ENCODE data around the gene FAM83E. TPM values are rescaled to one million over a fixed set of nuclear protein-coding genes. Genes with fewer than 3 reads are reported as not detected.
"Not testable (repeated sequence)": the region's sequence is repeated elsewhere in the genome, so short reads cannot be mapped to it uniquely, and the experiment has no call there.

Gene FAM83E
- total RNA-seq, 2 donors from 2014 or later, result 3.5 to 13.7 TPM

- H3K36me3 Mint-ChIP-seq, result no peaks in the 10 kb centered on the region
- ATAC-seq (no peak), DNase-seq (ENCODE audit: low spot score) (no peak)
- H3K4me3 Mint-ChIP-seq, result peak within 1 kb of the TSS; percentile 81
- no peaks in the 10 kb centered on the region for H3K27me3 Mint-ChIP-seq
- H3K4me1 Mint-ChIP-seq (ENCODE audit: low read depth in 2 of 2), result peaks cover 35 to 42% of the 10 kb centered on the region in 2 donors
- H3K9me3 Mint-ChIP-seq, result peaks cover 5% of the 10 kb centered on the region
- H3K27ac Mint-ChIP-seq, result peak within 1 kb of the TSS; percentile 94 to 99
Measured at GRCh38 chr19:48636859-48637448, 22.1 kb upstream of the FAM83E start, which contains the start of gene DBP. TSS of gene DBP (minus strand) at chr19:48637379. CDS start at chr19:48636994, 385 bp downstream.

- Mint-ChIP-seq H3K36me3 (no peaks in the 10 kb centered on the region), H3K27me3 (no peaks in the 10 kb centered on the region), H3K4me1 (ENCODE audit: low read depth in 2 of 2) (peaks cover 35 to 42% of the 10 kb centered on the region in 2 donors), H3K27ac (peak overlapping the region; percentile 71 to 83), H3K9me3 (peaks cover 5% of the 10 kb centered on the region), H3K4me3 (peak overlapping the region; percentile 81)
- DNase-seq (ENCODE audit: low spot score), result no peak
- no peak for ATAC-seq
Measured at GRCh38 chr19:48635966-48636858, 21.3 kb upstream of the FAM83E start.

GRCh38 chr19:48635263-48635965, 20.5 kb upstream of the FAM83E start:
- no peaks in the 10 kb centered on the region for H3K36me3 Mint-ChIP-seq
- H3K9me3 Mint-ChIP-seq, result peaks cover 5% of the 10 kb centered on the region
- peak overlapping the region; percentile 71 to 83 for H3K27ac Mint-ChIP-seq
- DNase-seq (ENCODE audit: low spot score), result peak; percentile 84
- H3K4me3 Mint-ChIP-seq, result peak overlapping the region; percentile 81
- ATAC-seq, result peak; percentile 40 to 62
- H3K27me3 Mint-ChIP-seq, result no peaks in the 10 kb centered on the region
- peaks cover 35 to 42% of the 10 kb centered on the region in 2 donors for H3K4me1 Mint-ChIP-seq (ENCODE audit: low read depth in 2 of 2)

- peak; percentile 24 to 40 for ATAC-seq
- Mint-ChIP-seq H3K27me3 (no peaks in the 10 kb centered on the region), H3K36me3 (no peaks in the 10 kb centered on the region), H3K4me1 (ENCODE audit: low read depth in 2 of 2) (peaks cover 35 to 42% of the 10 kb centered on the region in 2 donors), H3K9me3 (peaks cover 5% of the 10 kb centered on the region), H3K27ac (peak overlapping the region; percentile 62 to 64), H3K4me3 (peak overlapping the region; percentile 75)
- DNase-seq (ENCODE audit: low spot score), result peak; percentile 91
Measured at GRCh38 chr19:48634424-48635262, 19.8 kb upstream of the FAM83E start.

- H3K4me3 Mint-ChIP-seq, result peak overlapping the region; percentile 75
- peaks cover 35 to 38% of the 10 kb centered on the region in 2 donors for H3K4me1 Mint-ChIP-seq (ENCODE audit: low read depth in 2 of 2)
- ATAC-seq (no peak), DNase-seq (ENCODE audit: low spot score) (no peak)
- H3K27ac Mint-ChIP-seq, result peak overlapping the region; percentile 62 to 64
- H3K9me3 Mint-ChIP-seq, result peaks cover 5% of the 10 kb centered on the region
- H3K36me3 Mint-ChIP-seq, result no peaks in the 10 kb centered on the region
- no peaks in the 10 kb centered on the region for H3K27me3 Mint-ChIP-seq
Measured at GRCh38 chr19:48634036-48634342, 19.1 kb upstream of the FAM83E start.

GRCh38 chr19:48633148-48634035, 18.5 kb upstream of the FAM83E start:
- Mint-ChIP-seq H3K36me3 (no peaks in the 10 kb centered on the region), H3K27ac (peak overlapping the region; percentile 62 to 64), H3K27me3 (no peaks in the 10 kb centered on the region), H3K9me3 (peaks cover 1% of the 10 kb centered on the region), H3K4me1 (ENCODE audit: low read depth in 2 of 2) (peaks cover 29 to 36% of the 10 kb centered on the region in 2 donors), H3K4me3 (no peak overlapping the region)
- ATAC-seq (no peak), DNase-seq (ENCODE audit: low spot score) (no peak)

GRCh38 chr19:48632692-48633147, 17.8 kb upstream of the FAM83E start:
- Mint-ChIP-seq H3K4me1 (ENCODE audit: low read depth in 2 of 2) (peaks cover 23 to 30% of the 10 kb centered on the region in 2 donors), H3K36me3 (no peaks in the 10 kb centered on the region), H3K4me3 (no peak overlapping the region), H3K9me3 (no peaks in the 10 kb centered on the region), H3K27me3 (no peaks in the 10 kb centered on the region), H3K27ac (peak overlapping the region in 1 of 2 donors; percentile 47)
- ATAC-seq, result no peak
- DNase-seq (ENCODE audit: low spot score), result no peak

- H3K27me3 Mint-ChIP-seq; H3K36me3 Mint-ChIP-seq; H3K9me3 Mint-ChIP-seq; ATAC-seq; H3K4me3 Mint-ChIP-seq; DNase-seq (ENCODE audit: low spot score): not testable (repeated sequence)
- Mint-ChIP-seq H3K27ac (peak overlapping the region in 1 of 2 donors; percentile 47), H3K4me1 (ENCODE audit: low read depth in 2 of 2) (peaks cover 20 to 26% of the 10 kb centered on the region in 2 donors)
Measured at GRCh38 chr19:48632286-48632685, 17.4 kb upstream of the FAM83E start.

- H3K36me3 Mint-ChIP-seq, result no peaks in the 10 kb centered on the region
- no peak overlapping the region for H3K4me3 Mint-ChIP-seq
- H3K9me3 Mint-ChIP-seq, result no peaks in the 10 kb centered on the region
- ATAC-seq (no peak), DNase-seq (ENCODE audit: low spot score) (no peak)
- no peak overlapping the region for H3K27ac Mint-ChIP-seq
- peaks cover 19 to 33% of the 10 kb centered on the region in 2 donors for H3K4me1 Mint-ChIP-seq (ENCODE audit: low read depth in 2 of 2)
- H3K27me3 Mint-ChIP-seq, result no peaks in the 10 kb centered on the region
Measured at GRCh38 chr19:48631225-48631624, 16.3 kb upstream of the FAM83E start.

GRCh38 chr19:48630296-48631063, 15.6 kb upstream of the FAM83E start:
- Mint-ChIP-seq H3K4me1 (ENCODE audit: low read depth in 2 of 2) (peaks cover 15 to 30% of the 10 kb centered on the region in 2 donors), H3K9me3 (no peaks in the 10 kb centered on the region), H3K4me3 (no peak overlapping the region), H3K27ac (no peak overlapping the region), H3K27me3 (no peaks in the 10 kb centered on the region), H3K36me3 (no peaks in the 10 kb centered on the region)
- DNase-seq (ENCODE audit: low spot score), result no peak
- ATAC-seq, result no peak

GRCh38 chr19:48629599-48630295, 14.9 kb upstream of the FAM83E start:
- H3K4me3 Mint-ChIP-seq, result no peak overlapping the region
- H3K27me3 Mint-ChIP-seq, result no peaks in the 10 kb centered on the region
- H3K27ac Mint-ChIP-seq, result no peak overlapping the region
- no peak for ATAC-seq
- no peaks in the 10 kb centered on the region for H3K9me3 Mint-ChIP-seq
- no peak for DNase-seq (ENCODE audit: low spot score)
- no peaks in the 10 kb centered on the region for H3K36me3 Mint-ChIP-seq
- peaks cover 17 to 32% of the 10 kb centered on the region in 2 donors for H3K4me1 Mint-ChIP-seq (ENCODE audit: low read depth in 2 of 2)

Measured in natural killer cell treated with Interleukin-12 subunit alpha and Interleukin-12 subunit beta and Interleukin-15 and Interleukin-18, amount 100 ng/mL, for 72 hours (primary cell).